Hepatocyte (in vitro differentiated cells): ENCODE measurements around the gene MRNIP. TPM values are rescaled to one million over a fixed set of nuclear protein-coding genes. Genes with fewer than 3 reads are reported as not detected.

Experiments
- DNase-seq: peaks from one replicate; pipeline ENCODE4 v3.0.0-alpha.2; 2016; ENCODE audit warnings: low spot score
- H2AFZ ChIP-seq: fragments of 200-600 bp; sonication (generic); 2 replicates; pipeline ENCODE4 v1.6.0; 2016; ENCODE audit warnings: antibody characterized with exemption, mild to moderate bottlenecking
- H3K27ac ChIP-seq: fragments of 200-600 bp; sonication (generic); 2 replicates; pipeline ENCODE4 v1.5.1; 2016; ENCODE audit warnings: mild to moderate bottlenecking
- H3K27me3 ChIP-seq: fragments of 200-600 bp; sonication (generic); 2 replicates; pipeline ENCODE4 v1.6.1; 2016
- H3K36me3 ChIP-seq: fragments of 200-600 bp; sonication (generic); replicated peaks from 2 replicates; pipeline ENCODE4 v1.5.1; 2016; ENCODE audit warnings: low read depth; ENCODE audit not compliant: insufficient read depth
- H3K4me1 ChIP-seq: fragments of 200-600 bp; sonication (generic); 2 replicates; pipeline ENCODE4 v1.5.1; 2016; ENCODE audit warnings: mild to moderate bottlenecking, moderate library complexity; ENCODE audit not compliant: insufficient read depth
- H3K4me2 ChIP-seq: fragments of 200-600 bp; sonication (generic); 2 replicates; pipeline ENCODE4 v1.6.0; 2016
- H3K4me3 ChIP-seq: fragments of 200-600 bp; sonication (generic); 2 replicates; pipeline ENCODE4 v1.5.1; 2016; ENCODE audit warnings: mild to moderate bottlenecking
- H3K79me2 ChIP-seq: fragments of 200-600 bp; sonication (generic); 2 replicates; pipeline ENCODE4 v1.6.0; 2017; ENCODE audit warnings: mild to moderate bottlenecking
- H3K9me2 ChIP-seq: fragments of 200-600 bp; sonication (generic); replicated peaks from 2 replicates; pipeline ENCODE4 v1.6.0; 2017; ENCODE audit warnings: mild to moderate bottlenecking; ENCODE audit not compliant: insufficient read depth
- H3K9me3 ChIP-seq: fragments of 200-600 bp; sonication (generic); 2 replicates; pipeline ENCODE4 v1.5.1; 2016; ENCODE audit warnings: low read depth, mild to moderate bottlenecking
- H4K20me1 ChIP-seq: fragments of 200-600 bp; sonication (generic); 2 replicates; pipeline ENCODE4 v1.6.0; 2016; ENCODE audit warnings: mild to moderate bottlenecking; ENCODE audit not compliant: insufficient read depth, poor library complexity, severe bottlenecking
- EZH2 ChIP-seq: fragments of 200-600 bp; sonication (generic); IDR thresholded peaks from 2 replicates; pipeline ENCODE4 v1.6.1; 2016; ENCODE audit warnings: antibody characterized with exemption, mild to moderate bottlenecking, borderline replicate concordance
- EZH2phosphoT487 ChIP-seq: fragments of 200-600 bp; sonication (generic); IDR thresholded peaks from one replicate; pipeline ENCODE4 v1.6.1; 2018; ENCODE audit warnings: antibody characterized with exemption, mild to moderate bottlenecking, low read depth, moderate library complexity; ENCODE audit not compliant: unreplicated experiment, severe bottlenecking
- WGBS: methylation state at CpG from one replicate; pipeline ENCODE4 v1.1.6; 2016; ENCODE audit warnings: low lambda C conversion rate; ENCODE audit errors: missing lambda C conversion rate; 5-methylcytosine and 5-hydroxymethylcytosine counted together
- polyA plus RNA-seq: library from polyadenylated mRNA; unstranded; fragments of >200 nt; fragmentation: Nextera tagmentation; extraction: Ambion mirVana; gene quantifications from 2 replicates; pipeline ENCODE4 v1.2.1, GENCODE V29; 2016
- total RNA-seq: library from RNA; depleted of rRNA; stranded (reverse); fragments of >200 nt; gene quantifications from 2 replicates; pipeline ENCODE4 v1.2.3, GENCODE V29; 2014
- TF ChIP-seq, protein P1 (sequence below): fragments of 200-600 bp; sonication (generic); IDR thresholded peaks from 2 replicates; pipeline ENCODE4 v1.5.1; 2016; ENCODE audit warnings: antibody characterized with exemption, mild to moderate bottlenecking; ENCODE audit not compliant: poor library complexity

MRNIP gene
- total and polyA plus RNA-seq, 2 experiments from 2014 or later, result 21.2 to 28.5 TPM

GRCh38 chr5:179860301-179860700, 1.7 kb upstream of the MRNIP start:
- TF ChIP-seq EZH2phosphoT487 (no peak), EZH2 (no peak)
- TF ChIP-seq, protein P1, sequence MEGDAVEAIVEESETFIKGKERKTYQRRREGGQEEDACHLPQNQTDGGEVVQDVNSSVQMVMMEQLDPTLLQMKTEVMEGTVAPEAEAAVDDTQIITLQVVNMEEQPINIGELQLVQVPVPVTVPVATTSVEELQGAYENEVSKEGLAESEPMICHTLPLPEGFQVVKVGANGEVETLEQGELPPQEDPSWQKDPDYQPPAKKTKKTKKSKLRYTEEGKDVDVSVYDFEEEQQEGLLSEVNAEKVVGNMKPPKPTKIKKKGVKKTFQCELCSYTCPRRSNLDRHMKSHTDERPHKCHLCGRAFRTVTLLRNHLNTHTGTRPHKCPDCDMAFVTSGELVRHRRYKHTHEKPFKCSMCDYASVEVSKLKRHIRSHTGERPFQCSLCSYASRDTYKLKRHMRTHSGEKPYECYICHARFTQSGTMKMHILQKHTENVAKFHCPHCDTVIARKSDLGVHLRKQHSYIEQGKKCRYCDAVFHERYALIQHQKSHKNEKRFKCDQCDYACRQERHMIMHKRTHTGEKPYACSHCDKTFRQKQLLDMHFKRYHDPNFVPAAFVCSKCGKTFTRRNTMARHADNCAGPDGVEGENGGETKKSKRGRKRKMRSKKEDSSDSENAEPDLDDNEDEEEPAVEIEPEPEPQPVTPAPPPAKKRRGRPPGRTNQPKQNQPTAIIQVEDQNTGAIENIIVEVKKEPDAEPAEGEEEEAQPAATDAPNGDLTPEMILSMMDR, result no peak
- Histone ChIP-seq H3K9me2 (no peaks in the 10 kb centered on the region), H3K79me2 (peaks cover 30% of the 10 kb centered on the region), H3K4me1 (no peaks in the 10 kb centered on the region), H3K9me3 (no peaks in the 10 kb centered on the region), H3K4me3 (no peak overlapping the region), H3K27ac (no peak overlapping the region), H2AFZ (no peak overlapping the region), H3K4me2 (peak overlapping the region; percentile 87), H3K27me3 (no peaks in the 10 kb centered on the region), H4K20me1 (no peaks in the 10 kb centered on the region), H3K36me3 (no peaks in the 10 kb centered on the region)
- DNase-seq, result no peak
- WGBS, result 73% methylated on average over 11 of the region's 11 CpGs

GRCh38 chr5:179858241-179858585, 404 bp downstream of the MRNIP start:
- H2AFZ ChIP-seq, result peak overlapping the region; percentile 65
- DNase-seq, result peak; percentile 72
- H3K9me3 ChIP-seq, result no peaks in the 10 kb centered on the region
- H3K79me2 ChIP-seq, result peaks cover 40% of the 10 kb centered on the region
- H4K20me1 ChIP-seq, result no peaks in the 10 kb centered on the region
- H3K4me3 ChIP-seq, result peak overlapping the region; percentile 66
- no peaks in the 10 kb centered on the region for H3K36me3 ChIP-seq
- H3K4me2 ChIP-seq, result peak overlapping the region; percentile 94
- peak overlapping the region; percentile 36 for H3K27ac ChIP-seq
- TF ChIP-seq EZH2 (no peak), EZH2phosphoT487 (no peak)
- TF ChIP-seq, protein P1, result no peak
- no peaks in the 10 kb centered on the region for H3K4me1 ChIP-seq
- no peaks in the 10 kb centered on the region for H3K27me3 ChIP-seq
- no peaks in the 10 kb centered on the region for H3K9me2 ChIP-seq
- under 1% methylated on average over 32 of the region's 32 CpGs for WGBS

- no peak overlapping the region for H3K27ac ChIP-seq
- no peaks in the 10 kb centered on the region for H4K20me1 ChIP-seq
- H3K27me3 ChIP-seq, result no peaks in the 10 kb centered on the region
- H3K4me2 ChIP-seq, result no peak overlapping the region
- no peak overlapping the region for H2AFZ ChIP-seq
- WGBS, result 83% methylated on average over 8 of the region's 8 CpGs
- no peaks in the 10 kb centered on the region for H3K9me3 ChIP-seq
- H3K4me3 ChIP-seq, result no peak overlapping the region
- H3K79me2 ChIP-seq, result peaks cover 31% of the 10 kb centered on the region
- TF ChIP-seq, protein P1, result no peak
- TF ChIP-seq EZH2phosphoT487, result no peak
- no peak for TF ChIP-seq EZH2
- H3K9me2 ChIP-seq, result no peaks in the 10 kb centered on the region
- H3K36me3 ChIP-seq, result no peaks in the 10 kb centered on the region
- no peaks in the 10 kb centered on the region for H3K4me1 ChIP-seq
- no peak for DNase-seq
Measured at GRCh38 chr5:179854356-179854755, 4.3 kb downstream of the MRNIP start.
